Heart left ventricle (tissue), 16 donors: ENCODE results near the gene ZMYND12. TPM values are rescaled to one million over a fixed set of nuclear protein-coding genes. Genes with fewer than 3 reads are reported as not detected.

Experiments used
- ATAC-seq, 4 donors: fragments of 200-7000 bp; cut with Tn5 transposase; one replicate each; pipeline ENCODE4 v1.9.1; 2020 to 2022; ENCODE audit warnings: moderate library complexity in 4 of 4, mild to moderate bottlenecking in 3 of 4, moderate number of reproducible peaks in 1 of 4
- DNase-seq, 5 donors: peaks; one replicate each; pipeline ENCODE4 v3.0.0-alpha.2; 2020
- H3K27ac ChIP-seq, 12 donors: fragments of 200-600 bp; sonication (generic) in 4 of 12; one replicate each; pipeline versions ENCODE4 v1.5.0 to v1.8.0; 2016 to 2022; ENCODE audit warnings: mild to moderate bottlenecking in 2 of 12
- H3K27me3 ChIP-seq, 9 donors: fragments of 200-600 bp; sonication (generic) in 2 of 9; one replicate each; pipeline versions ENCODE4 v1.5.1 to v1.8.0; 2016 to 2022; ENCODE audit warnings: mild to moderate bottlenecking in 3 of 9
- H3K36me3 ChIP-seq, 9 donors: fragments of 200-600 bp; sonication (generic) in 2 of 9; one replicate each; pipeline versions ENCODE4 v1.5.0 to v1.8.0; 2018 to 2022; ENCODE audit warnings: mild to moderate bottlenecking in 2 of 9
- H3K4me1 ChIP-seq, 12 donors: fragments of 200-600 bp; sonication (generic) in 4 of 12; one replicate each; pipeline versions ENCODE4 v1.5.0 to v1.8.0; 2016 to 2022; ENCODE audit warnings: mild to moderate bottlenecking in 3 of 12
- H3K4me3 ChIP-seq, 12 donors: fragments of 200-600 bp; sonication (generic) in 4 of 12; one replicate each; pipeline versions ENCODE4 v1.5.0 to v1.8.0; 2017 to 2022; ENCODE audit warnings: mild to moderate bottlenecking in 9 of 12, moderate library complexity in 4 of 12
- H3K9me3 ChIP-seq, 12 donors: fragments of 200-600 bp; sonication (generic) in 4 of 12; one replicate each; pipeline versions ENCODE4 v1.5.0 to v1.8.0; 2016 to 2022; ENCODE audit warnings: mild to moderate bottlenecking in 1 of 12
- CTCF ChIP-seq, 12 donors: fragments of 200-600 bp; sonication (generic) in 4 of 12; IDR thresholded peaks; one replicate each; pipeline versions ENCODE4 v1.5.0 to v1.8.0; 2018 to 2022; ENCODE audit warnings: antibody characterized with exemption in 12 of 12, mild to moderate bottlenecking in 5 of 12
- POLR2A ChIP-seq, 2 donors: fragments of 450-650 bp; IDR thresholded peaks; one replicate each; pipeline ENCODE4 v1.6.1; 2017; ENCODE audit warnings: antibody characterized with exemption in 2 of 2, mild to moderate bottlenecking in 2 of 2, moderate library complexity in 2 of 2
- WGBS, 4 donors: extraction: QIAGEN DNeasy Blood & Tissue Kit in 2 of 4; methylation state at CpG; one replicate each; pipeline versions ENCODE4 v1.1.5 to v1.1.7; 2013 to 2018; 5-methylcytosine and 5-hydroxymethylcytosine counted together
- intact Hi-C, 10 donors: fragments of 100-400 bp; cut with DNase I; formaldehyde crosslinking; loops; one replicate each; pipeline versions ENCODE4 v1.11.1 to v1.14.2; 2022
- polyA plus RNA-seq, 2 donors: library from polyadenylated mRNA; stranded (reverse); fragments of 200-250 nt; gene quantifications; one replicate each; pipeline ENCODE4 v1.2.3, GENCODE V29; 2013
- total RNA-seq, 9 donors: library from RNA; depleted of rRNA in 2 of 9; stranded (reverse); fragments of >200 nt in 2 of 9; fragmentation: NEBNext Ultra II Directional in 3 of 9; extraction: Animal tissue kit (Norgen Biotek cat#: 25700) in 3 of 9; gene quantifications; one replicate each; pipeline versions ENCODE4 v1.1.0 to v1.2.4, GENCODE V29; 2016 to 2023
- donor health status: ischemic (EF 13 %, LVEDD 7.1; RV severe dilation, severe dysfunction).
- donor health status: healthy with polysubstance abuse.
- donor health status: DM: no; HTN: yes; CAD: no.
- donor health status: DM: no; HTN: no; CAD: no.
- donor health status: ischemic (EF 25% LVEDD 6.9; RV normal size, moderate dysfunction).
- donor health status: ischemic (EF 25% LVEDD 5.7; RV mildly dilated, moderate dysfunction).
- donor health status: healthy.
- donor health status: DM: yes; HTN: yes; CAD: no.
- donor health status: ischemic (EF 35%, LVEDD 5.7; RV mildly dilated, moderate dysfunction).
- donor health status: nonischemic (EF 11% LVEDD 7.7; RV severe dilation, severe dysfunction).
- donor health status: DM: yes; HTN: yes; CAD: no.
- donor health status: PGD.
- donor health status: ischemic (EF 29% LVEDD 5.4; RV normal size, mild dysfunction).
- donor health status: nonischemic (EF 23%, LVEDD 6.1; RV moderate dilation, normal function).

The ZMYND12 gene
- total and polyA plus RNA-seq, 11 donors: 0.47 to 3.5 (median 1.9) TPM

GRCh38 chr1:42399315-42400100 is 56.3 kb downstream of the ZMYND12 start:
- Histone ChIP-seq H3K4me1 (no peaks in the 10 kb centered on the region), H3K9me3 (no peaks in the 10 kb centered on the region), H3K36me3 (no peaks in the 10 kb centered on the region), H3K27ac (no peak overlapping the region), H3K27me3 (no peaks in the 10 kb centered on the region), H3K4me3 (no peak overlapping the region)
- ATAC-seq (no peak), DNase-seq (no peak)
- intact Hi-C loops: no loop called here
- TF ChIP-seq POLR2A (IDR thresholded peaks at IDR 0.05) (no peak), CTCF (IDR thresholded peaks at IDR 0.05) (no peak)
- 79 to 91% (median 86%) methylated on average over 10 of the region's 10 CpGs for WGBS, 4 donors

GRCh38 chr1:42392967-42393848 is 62.6 kb downstream of the ZMYND12 start:
- DNase-seq (no peak), ATAC-seq (no peak)
- H3K27ac ChIP-seq: no peak overlapping the region
- no peak for TF ChIP-seq POLR2A (IDR thresholded peaks at IDR 0.05)
- no peak for TF ChIP-seq CTCF (IDR thresholded peaks at IDR 0.05)
- H3K27me3 ChIP-seq: no peaks in the 10 kb centered on the region
- no peaks in the 10 kb centered on the region for H3K4me1 ChIP-seq
- no peak overlapping the region for H3K4me3 ChIP-seq
- intact Hi-C loops: no loop called here
- no peaks in the 10 kb centered on the region for H3K36me3 ChIP-seq
- no peaks in the 10 kb centered on the region for H3K9me3 ChIP-seq
- 68 to 79% (median 72%) methylated on average over 2 of the region's 2 CpGs for WGBS, 4 donors

GRCh38 chr1:42392255-42392654 is 63.6 kb downstream of the ZMYND12 start:
- DNase-seq (no peak), ATAC-seq (no peak)
- Histone ChIP-seq H3K4me3 (no peak overlapping the region), H3K9me3 (no peaks in the 10 kb centered on the region), H3K27ac (no peak overlapping the region), H3K27me3 (no peaks in the 10 kb centered on the region), H3K4me1 (no peaks in the 10 kb centered on the region), H3K36me3 (no peaks in the 10 kb centered on the region)
- WGBS, 4 donors: 80 to 89% (median 81%) methylated on average over 2 of the region's 2 CpGs
- no peak for TF ChIP-seq POLR2A (IDR thresholded peaks at IDR 0.05)
- TF ChIP-seq CTCF (IDR thresholded peaks at IDR 0.05): no peak
- intact Hi-C loops: no loop called here

- 89 to 96% (median 93%) methylated on average over 6 of the region's 6 CpGs for WGBS, 4 donors
- Histone ChIP-seq H3K27me3 (peaks cover 0 to 24% (median 0%) of the 10 kb centered on the region in 9 donors), H3K9me3 (no peaks in the 10 kb centered on the region), H3K4me3 (no peak overlapping the region), H3K36me3 (no peaks in the 10 kb centered on the region), H3K4me1 (peaks cover 0 to 4% (median 2%) of the 10 kb centered on the region in 12 donors), H3K27ac (no peak overlapping the region)
- ATAC-seq: no peak
- TF ChIP-seq POLR2A (IDR thresholded peaks at IDR 0.05): no peak
- no peak for TF ChIP-seq CTCF (IDR thresholded peaks at IDR 0.05)
- intact Hi-C loops: no loop called here
- DNase-seq: no peak
These were observed 69.8 kb downstream of the ZMYND12 start for GRCh38 chr1:42386051-42386450.
